ENCODE results near the gene SMIM7.
"Not testable (repeated sequence)": the region's sequence is repeated elsewhere in the genome, so short reads cannot be mapped to it uniquely, and the experiment has no call there.

Gene SMIM7

GRCh38 chr19:16670291-16670690, 10.3 kb upstream of the SMIM7 start:
- Histone ChIP-seq H3K79me2 (ENCODE audit: control insufficient read depth, low read length) (peaks cover 81% of the 10 kb centered on the region), H3K36me3 (ENCODE audit: control insufficient read depth, low read length) (peaks cover 55% of the 10 kb centered on the region), H3K9me3 (ENCODE audit: control insufficient read depth, insufficient read depth, low read length) (no peaks in the 10 kb centered on the region), H3K9me2 (replicated peaks; ENCODE audit: control insufficient read depth, low read length) (no peaks in the 10 kb centered on the region), H3F3A (ENCODE audit: control insufficient read depth, insufficient read depth) (no peaks in the 10 kb centered on the region), H3K4me2 (ENCODE audit: low read length) (no peak overlapping the region), H3K4me3 (ENCODE audit: low read length) (no peak overlapping the region), H3K27me3 (ENCODE audit: control insufficient read depth, low read length) (no peaks in the 10 kb centered on the region), H4K20me1 (ENCODE audit: control insufficient read depth, insufficient read depth, low read depth, low read length) (no peaks in the 10 kb centered on the region), H3K27ac (ENCODE audit: low read depth, low read length) (no peak overlapping the region), H3K4me1 (ENCODE audit: control insufficient read depth, low read length) (no peaks in the 10 kb centered on the region)
- TF ChIP-seq EZH2phosphoT487 (IDR thresholded peaks at IDR 0.05; ENCODE audit: borderline replicate concordance, low read length): no peak

GRCh38 chr19:16668702-16669101, 8.8 kb upstream of the SMIM7 start:
- H3K9me3 ChIP-seq (ENCODE audit: control insufficient read depth, insufficient read depth, low read length); H3K4me2 ChIP-seq (ENCODE audit: low read length); H3K27ac ChIP-seq (ENCODE audit: low read depth, low read length); H3K27me3 ChIP-seq (ENCODE audit: control insufficient read depth, low read length); H3K9me2 ChIP-seq (replicated peaks; ENCODE audit: control insufficient read depth, low read length); H3F3A ChIP-seq (ENCODE audit: control insufficient read depth, insufficient read depth); H3K4me3 ChIP-seq (ENCODE audit: low read length); H3K4me1 ChIP-seq (ENCODE audit: control insufficient read depth, low read length); H4K20me1 ChIP-seq (ENCODE audit: control insufficient read depth, insufficient read depth, low read depth, low read length): not testable (repeated sequence)
- peaks cover 87% of the 10 kb centered on the region for H3K79me2 ChIP-seq (ENCODE audit: control insufficient read depth, low read length)
- H3K36me3 ChIP-seq (ENCODE audit: control insufficient read depth, low read length): peaks cover 57% of the 10 kb centered on the region

- Histone ChIP-seq H3K4me2 (ENCODE audit: low read length) (no peak overlapping the region), H3K9me3 (ENCODE audit: control insufficient read depth, insufficient read depth, low read length) (no peaks in the 10 kb centered on the region), H3K9me2 (replicated peaks; ENCODE audit: control insufficient read depth, low read length) (no peaks in the 10 kb centered on the region), H3K27ac (ENCODE audit: low read depth, low read length) (no peak overlapping the region), H4K20me1 (ENCODE audit: control insufficient read depth, insufficient read depth, low read depth, low read length) (no peaks in the 10 kb centered on the region), H3K4me3 (ENCODE audit: low read length) (no peak overlapping the region), H3K36me3 (ENCODE audit: control insufficient read depth, low read length) (peaks cover 54% of the 10 kb centered on the region), H3K79me2 (ENCODE audit: control insufficient read depth, low read length) (peaks cover 87% of the 10 kb centered on the region), H3F3A (ENCODE audit: control insufficient read depth, insufficient read depth) (no peaks in the 10 kb centered on the region), H3K4me1 (ENCODE audit: control insufficient read depth, low read length) (peaks cover 13% of the 10 kb centered on the region), H3K27me3 (ENCODE audit: control insufficient read depth, low read length) (no peaks in the 10 kb centered on the region)
- TF ChIP-seq EZH2phosphoT487 (IDR thresholded peaks at IDR 0.05; ENCODE audit: borderline replicate concordance, low read length) (no peak), CTCF (IDR thresholded peaks at IDR 0.05; ENCODE audit: low read depth, low read length, poor library complexity, severe bottlenecking) (no peak)
Measured at GRCh38 chr19:16668176-16668575, 8.2 kb upstream of the SMIM7 start.

DNA sequence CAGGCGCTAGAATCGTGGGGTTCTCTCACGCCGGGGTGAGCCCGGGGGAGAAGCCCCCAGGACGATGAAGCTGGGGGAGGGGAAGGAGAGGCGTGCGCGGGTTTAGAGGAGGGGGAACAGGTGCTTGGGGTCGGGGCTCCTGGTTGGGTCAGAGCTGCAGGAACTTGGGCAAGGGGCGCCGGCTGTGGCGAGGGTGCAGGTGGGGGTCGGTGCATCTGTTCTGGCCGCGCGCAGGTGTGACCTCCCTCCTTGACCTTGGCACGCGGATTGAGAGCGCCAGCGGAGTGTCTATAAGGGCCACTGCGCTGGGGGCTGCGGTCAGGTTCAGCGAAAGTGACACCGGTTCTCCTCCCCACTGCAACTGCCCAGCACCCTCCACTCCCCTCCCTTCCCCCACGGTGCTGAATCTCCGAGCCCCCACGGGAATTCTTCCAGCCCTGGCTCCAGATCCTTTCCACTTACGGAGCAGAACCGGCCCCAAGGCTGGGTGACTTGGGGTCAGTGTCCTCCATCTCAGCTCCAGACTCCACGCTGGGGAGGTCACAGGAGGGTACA, 1.6 kb upstream of the SMIM7 start:
- H3K27ac ChIP-seq (ENCODE audit: low read depth, low read length): peak overlapping the region; percentile 95
- H3K9me3 ChIP-seq (ENCODE audit: control insufficient read depth, insufficient read depth, low read length): no peaks in the 10 kb centered on the region
- no peaks in the 10 kb centered on the region for H3K27me3 ChIP-seq (ENCODE audit: control insufficient read depth, low read length)
- TF ChIP-seq CTCF (IDR thresholded peaks at IDR 0.05; ENCODE audit: low read depth, low read length, poor library complexity, severe bottlenecking) (no peak), EZH2phosphoT487 (IDR thresholded peaks at IDR 0.05; ENCODE audit: borderline replicate concordance, low read length) (no peak)
- peaks cover 8% of the 10 kb centered on the region for H3F3A ChIP-seq (ENCODE audit: control insufficient read depth, insufficient read depth)
- H4K20me1 ChIP-seq (ENCODE audit: control insufficient read depth, insufficient read depth, low read depth, low read length): peaks cover 20% of the 10 kb centered on the region
- H3K36me3 ChIP-seq (ENCODE audit: control insufficient read depth, low read length): peaks cover 50% of the 10 kb centered on the region
- peak overlapping the region; percentile 93 for H3K4me2 ChIP-seq (ENCODE audit: low read length)
- no peaks in the 10 kb centered on the region for H3K9me2 ChIP-seq (replicated peaks; ENCODE audit: control insufficient read depth, low read length)
- peak overlapping the region; percentile 88 for H3K4me3 ChIP-seq (ENCODE audit: low read length)
- peaks cover 89% of the 10 kb centered on the region for H3K79me2 ChIP-seq (ENCODE audit: control insufficient read depth, low read length)
- peaks cover 41% of the 10 kb centered on the region for H3K4me1 ChIP-seq (ENCODE audit: control insufficient read depth, low read length)
